ENCODE results near the gene SNRPB. TPM values are rescaled to one million over a fixed set of nuclear protein-coding genes. Genes with fewer than 3 reads are reported as not detected.

The SNRPB gene
- total and polyA plus RNA-seq, 8 donors = 86.0 to 132 (median 124) TPM

- no peak overlapping the region for H3K27ac ChIP-seq
- no peak for TF ChIP-seq CTCF (IDR thresholded peaks at IDR 0.05)
- H3K4me1 ChIP-seq = no peaks in the 10 kb centered on the region
- no peaks in the 10 kb centered on the region for H3K36me3 ChIP-seq
- H3K27me3 ChIP-seq = no peaks in the 10 kb centered on the region
- ATAC-seq (no peak), DNase-seq (no peak)
- no peaks in the 10 kb centered on the region for H3K9me3 ChIP-seq
- intact Hi-C loops (cut with DNase I) = no loop called here
- H3K4me3 ChIP-seq = no peak overlapping the region
These were observed 21.2 kb downstream of the SNRPB start for GRCh38 chr20:2449386-2449785.

- Histone ChIP-seq H3K36me3 (no peaks in the 10 kb centered on the region), H3K4me3 (no peak overlapping the region), H3K9me3 (no peaks in the 10 kb centered on the region), H3K27me3 (no peaks in the 10 kb centered on the region), H3K4me1 (no peaks in the 10 kb centered on the region), H3K27ac (no peak overlapping the region)
- no peak for TF ChIP-seq CTCF (IDR thresholded peaks at IDR 0.05)
- intact Hi-C loops (cut with DNase I) = no loop called here
- DNase-seq = no peak
- ATAC-seq = no peak
These were observed 23.7 kb downstream of the SNRPB start for GRCh38 chr20:2446845-2447244.

GRCh38 chr20:2431185-2431584, 39.4 kb downstream of the SNRPB start:
- no peaks in the 10 kb centered on the region for H3K9me3 ChIP-seq
- H3K4me3 ChIP-seq = no peak overlapping the region
- peaks cover 0 to 13% of the 10 kb centered on the region in 2 donors for H3K27me3 ChIP-seq
- intact Hi-C loops (cut with DNase I) = no loop called here
- no peaks in the 10 kb centered on the region for H3K4me1 ChIP-seq
- no peak overlapping the region for H3K27ac ChIP-seq
- no peaks in the 10 kb centered on the region for H3K36me3 ChIP-seq
- no peak for TF ChIP-seq CTCF (IDR thresholded peaks at IDR 0.05)
- DNase-seq (no peak), ATAC-seq (no peak)

- Histone ChIP-seq H3K4me1 (no peaks in the 10 kb centered on the region), H3K27me3 (peaks cover 0 to 13% of the 10 kb centered on the region in 2 donors), H3K9me3 (no peaks in the 10 kb centered on the region), H3K4me3 (no peak overlapping the region), H3K27ac (no peak overlapping the region), H3K36me3 (no peaks in the 10 kb centered on the region)
- intact Hi-C loops (cut with DNase I) = no loop called here
- no peak for DNase-seq
- no peak for TF ChIP-seq CTCF (IDR thresholded peaks at IDR 0.05)
- ATAC-seq = no peak
These were observed 40.1 kb downstream of the SNRPB start for GRCh38 chr20:2430538-2430937.

- H3K27me3 ChIP-seq = peaks cover 0 to 13% of the 10 kb centered on the region in 2 donors
- intact Hi-C loops (cut with DNase I) = no loop called here
- TF ChIP-seq CTCF (IDR thresholded peaks at IDR 0.05) = no peak
- no peaks in the 10 kb centered on the region for H3K9me3 ChIP-seq
- no peak overlapping the region for H3K4me3 ChIP-seq
- ATAC-seq (no peak), DNase-seq (no peak)
- H3K27ac ChIP-seq = no peak overlapping the region
- H3K4me1 ChIP-seq = no peaks in the 10 kb centered on the region
- H3K36me3 ChIP-seq = no peaks in the 10 kb centered on the region
These were observed 41.5 kb downstream of the SNRPB start for GRCh38 chr20:2429051-2429450.

Data from left lung (tissue), 10 donors.